AG04450 (cell line): Measurements from ENCODE around the gene FOXJ3. TPM values are rescaled to one million over a fixed set of nuclear protein-coding genes. Genes with fewer than 3 reads are reported as not detected.

Source experiments
- CTCF ChIA-PET: fragments of 300-600, 350-600 bp; formaldehyde crosslinking; extraction: SDS; loops from one replicate; lab custom pipeline; 2022; ENCODE audit warnings: antibody characterized with exemption, inconsistent platforms; lab: Charles Lee
- POLR2A ChIA-PET: fragments of 350-600 bp; formaldehyde crosslinking; extraction: SDS; loops from one replicate; lab custom pipeline; 2021; ENCODE audit warnings: antibody characterized with exemption, inconsistent platforms; lab: Yijun Ruan, JAX
- DNase-seq: peaks from one replicate; pipeline ENCODE4 v3.0.0-alpha.2; 2011; ENCODE audit warnings: low read depth, low spot score
- H3K27ac ChIP-seq: one replicate; pipeline ENCODE4 v1.5.1; 2012; ENCODE audit warnings: low read depth, low read length, control low read depth
- H3K27me3 ChIP-seq: one replicate; pipeline ENCODE4 v1.6.0; 2012; ENCODE audit warnings: low read length; ENCODE audit not compliant: control insufficient read depth, insufficient read depth
- H3K4me3 ChIP-seq: 2 replicates; pipeline ENCODE4 v1.5.1; 2011; ENCODE audit warnings: mild to moderate bottlenecking, low read depth, low read length, control low read depth
- H3K9me3 ChIP-seq: 2 replicates; pipeline ENCODE4 v1.5.1; 2012; ENCODE audit warnings: low read length; ENCODE audit not compliant: control insufficient read depth, insufficient read depth
- CTCF ChIP-seq: IDR thresholded peaks from 2 replicates; pipeline ENCODE4 v1.5.1; 2011; ENCODE audit warnings: low read depth, low read length, control low read depth, inconsistent platforms
- polyA plus RNA-seq: library from polyadenylated mRNA; depleted of rRNA; stranded (reverse); fragments of >200 nt; gene quantifications from 2 replicates; pipeline ENCODE4 v1.2.3, GENCODE V29; 2011

Gene FOXJ3
- polyA plus RNA-seq, 1 experiment: 36.2 TPM

GRCh38 chr1:42319871-42320484 lies 15.1 kb downstream of the FOXJ3 start:
- Histone ChIP-seq H3K9me3 (no peaks in the 10 kb centered on the region), H3K27ac (no peak overlapping the region), H3K27me3 (no peaks in the 10 kb centered on the region), H3K4me3 (no peak overlapping the region)
- TF ChIP-seq CTCF: no peak
- ChIA-PET POLR2A (interaction anchor here (0.6 to 0.7 kb wide), 2 partner anchors 94 to 134 kb away, joined by 3 to 7 read pairs; no protein-coding TSS in a partner anchor), CTCF (interaction anchor here (0.6 to 2.8 kb wide), 3 partner anchors 10 to 446 kb away, joined by 3 to 10 read pairs (median 3); no protein-coding TSS in a partner anchor)
- DNase-seq: no peak

DNA sequence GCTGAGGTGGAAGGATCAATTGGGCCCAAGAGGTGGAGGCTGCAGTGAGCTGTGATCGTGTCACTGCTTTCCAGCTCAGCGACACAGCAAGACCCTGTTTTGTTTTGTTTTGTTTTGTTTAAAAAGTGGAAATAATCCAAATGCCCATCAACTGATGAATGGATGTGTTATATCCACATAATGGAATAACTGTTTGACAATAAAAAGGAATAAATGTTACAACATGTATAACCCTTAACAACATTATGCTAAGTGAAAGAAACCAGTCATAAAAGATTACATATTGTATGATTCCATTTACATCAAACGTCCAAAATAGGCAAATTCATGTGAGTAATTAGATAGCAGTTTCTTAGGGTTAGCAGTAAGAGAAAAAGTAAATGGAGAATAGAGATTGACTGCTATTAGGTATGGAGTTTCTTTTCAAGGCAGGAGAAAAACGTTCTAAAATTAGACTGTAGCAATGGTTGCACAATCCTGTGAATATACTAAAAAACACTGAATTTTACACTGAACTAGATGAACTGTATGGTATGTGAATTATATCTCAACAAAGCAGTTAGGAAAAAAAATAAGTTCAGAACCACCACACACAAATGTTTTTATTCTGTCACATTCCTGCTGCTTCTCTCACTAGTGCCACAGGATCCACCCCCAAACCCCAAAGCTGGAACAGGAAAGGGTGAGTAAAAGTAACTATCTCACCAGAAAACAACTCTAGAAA lies 15.7 kb downstream of the FOXJ3 start:
- no peak for DNase-seq
- ChIA-PET CTCF (interaction anchor here (2.8 kb wide), 1 partner anchor 146 kb away, joined by 10 read pairs; no protein-coding TSS in a partner anchor), POLR2A (interaction anchor here (0.6 to 0.7 kb wide), 2 partner anchors 93 to 135 kb away, joined by 3 to 7 read pairs; no protein-coding TSS in a partner anchor)
- Histone ChIP-seq H3K27ac (no peak overlapping the region), H3K4me3 (no peak overlapping the region), H3K9me3 (no peaks in the 10 kb centered on the region), H3K27me3 (no peaks in the 10 kb centered on the region)
- TF ChIP-seq CTCF: no peak

- Histone ChIP-seq H3K4me3 (no peak overlapping the region), H3K9me3 (no peaks in the 10 kb centered on the region), H3K27ac (no peak overlapping the region), H3K27me3 (no peaks in the 10 kb centered on the region)
- no peak for DNase-seq
- POLR2A ChIA-PET: no interaction called here
- no peak for TF ChIP-seq CTCF
- CTCF ChIA-PET: no interaction called here
Measured at GRCh38 chr1:42318601-42319000, 16.4 kb downstream of the FOXJ3 start.

- TF ChIP-seq CTCF: no peak
- no peak overlapping the region for H3K27ac ChIP-seq
- no peak overlapping the region for H3K4me3 ChIP-seq
- ChIA-PET POLR2A (no interaction called here), CTCF (interaction anchor here (1.5 to 2.4 kb wide), 2 partner anchors 140 to 144 kb away, joined by 7 to 11 read pairs; no protein-coding TSS in a partner anchor)
- no peaks in the 10 kb centered on the region for H3K27me3 ChIP-seq
- no peaks in the 10 kb centered on the region for H3K9me3 ChIP-seq
- DNase-seq: no peak
Measured at GRCh38 chr1:42317308-42317707, 17.7 kb downstream of the FOXJ3 start.

DNA sequence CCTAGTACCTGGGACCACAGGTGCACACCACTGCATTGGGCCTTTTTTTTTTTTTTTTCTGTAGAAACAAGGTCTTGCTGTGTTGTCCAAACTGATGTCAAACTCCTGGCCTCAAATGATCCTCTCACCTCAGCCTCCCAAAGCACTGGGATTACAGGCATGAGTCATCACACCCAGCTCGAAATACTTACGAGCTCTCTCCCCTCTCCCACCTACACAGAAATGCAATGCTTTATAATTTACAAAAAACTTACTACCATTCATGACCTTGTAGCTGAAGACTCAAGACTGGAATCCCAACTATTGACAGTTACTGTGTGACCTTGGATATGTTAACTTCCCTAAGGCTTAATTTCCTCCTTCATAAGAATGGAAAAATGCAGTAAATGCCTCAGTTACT lies 18.7 kb downstream of the FOXJ3 start:
- CTCF ChIA-PET: interaction anchor here (0.6 to 2.4 kb wide), 4 partner anchors 29 to 143 kb away, joined by 3 to 11 read pairs (median 6); no protein-coding TSS in a partner anchor
- POLR2A ChIA-PET: no interaction called here
- DNase-seq: no peak

More for the DNA sequence above, 18.7 kb downstream of the FOXJ3 start:
- H3K27me3 ChIP-seq: no peaks in the 10 kb centered on the region
- no peak overlapping the region for H3K4me3 ChIP-seq
- no peak for TF ChIP-seq CTCF
- no peak overlapping the region for H3K27ac ChIP-seq
- no peaks in the 10 kb centered on the region for H3K9me3 ChIP-seq
